BJ (cell line): ENCODE results near the gene SLC38A10. TPM values are rescaled to one million over a fixed set of nuclear protein-coding genes. Genes with fewer than 3 reads are reported as not detected.

Source experiments
- CTCF ChIA-PET: fragments of 350-600 bp; formaldehyde crosslinking; extraction: SDS; loops from one replicate; lab custom pipeline; 2021; ENCODE audit warnings: antibody characterized with exemption, inconsistent platforms; lab: Yijun Ruan, JAX
- POLR2A ChIA-PET: fragments of 300-600 bp; sonication (Branson Sonifier 250); formaldehyde crosslinking; extraction: SDS; loops from one replicate; lab custom pipeline; 2021; ENCODE audit warnings: antibody characterized with exemption; lab: Charles Lee
- DNase-seq: peaks from one replicate; pipeline ENCODE4 v3.0.0-alpha.2; 2011; ENCODE audit warnings: low read depth
- H3K27me3 ChIP-seq: 2 replicates; pipeline ENCODE4 v1.6.0; 2011; ENCODE audit warnings: low read length; ENCODE audit not compliant: control insufficient read depth, insufficient read depth
- H3K36me3 ChIP-seq: 2 replicates; pipeline ENCODE4 v1.5.1; 2011; ENCODE audit warnings: low read length; ENCODE audit not compliant: control insufficient read depth, insufficient read depth
- H3K4me3 ChIP-seq: 2 replicates; pipeline ENCODE4 v1.5.1; 2011; ENCODE audit warnings: low read depth, mild to moderate bottlenecking, control low read depth, low read length
- CTCF ChIP-seq: IDR thresholded peaks from 2 replicates; pipeline ENCODE4 v1.5.1; 2011; ENCODE audit warnings: low read depth, mild to moderate bottlenecking, control low read depth, inconsistent platforms, low read length, moderate library complexity; ENCODE audit not compliant: insufficient read depth
- polyA plus RNA-seq: library from polyadenylated mRNA; depleted of rRNA; stranded (reverse); fragments of >200 nt; gene quantifications from 2 replicates; pipeline ENCODE4 v1.2.3, GENCODE V29; 2011

SLC38A10 gene
- polyA plus RNA-seq, 1 experiment, result 55.4 TPM

- ChIA-PET CTCF (interaction anchor here (1.1 to 1.3 kb wide), 3 partner anchors 34 to 97 kb away, joined by 3 to 4 read pairs (median 3); no protein-coding TSS in a partner anchor), POLR2A (interaction anchor here (0.6 kb wide), 1 partner anchor 408 kb away, joined by 3 read pairs; no protein-coding TSS in a partner anchor)
- no peaks in the 10 kb centered on the region for H3K27me3 ChIP-seq
- no peak for DNase-seq
- no peak for TF ChIP-seq CTCF
- H3K4me3 ChIP-seq, result no peak overlapping the region
- peaks cover 19% of the 10 kb centered on the region for H3K36me3 ChIP-seq
Measured at GRCh38 chr17:81241203-81241602, 53.9 kb downstream of the SLC38A10 start.

- ChIA-PET CTCF (interaction anchor here (1.0 to 2.0 kb wide), 5 partner anchors 18 to 98 kb away, joined by 3 to 7 read pairs (median 3); partner anchors contain the start of gene CEP131), POLR2A (interaction anchor here (0.6 kb wide), 1 partner anchor 407 kb away, joined by 3 read pairs; no protein-coding TSS in a partner anchor)
- Histone ChIP-seq H3K36me3 (peaks cover 19% of the 10 kb centered on the region), H3K4me3 (no peak overlapping the region), H3K27me3 (no peaks in the 10 kb centered on the region)
- no peak for DNase-seq
- TF ChIP-seq CTCF, result no peak
Measured at GRCh38 chr17:81240761-81241160, 54.3 kb downstream of the SLC38A10 start.

- Histone ChIP-seq H3K36me3 (peaks cover 14% of the 10 kb centered on the region), H3K27me3 (no peaks in the 10 kb centered on the region), H3K4me3 (peak overlapping the region; percentile 88)
- ChIA-PET POLR2A (no interaction called here), CTCF (interaction anchor here (0.9 to 2.7 kb wide), 8 partner anchors 13 to 245 kb away, joined by 3 to 7 read pairs (median 3); partner anchors contain the start of gene CEP131)
- no peak for TF ChIP-seq CTCF
- no peak for DNase-seq
Measured at GRCh38 chr17:81239714-81240555, 55.2 kb downstream of the SLC38A10 start.

GRCh38 chr17:81238815-81239713, 56.0 kb downstream of the SLC38A10 start, which contains the start of the genes NDUFAF8 and TEPSIN:
TSS of gene NDUFAF8 (plus strand) at chr17:81239318. CDS start at chr17:81239364, 46 bp downstream.
TSS of gene TEPSIN (minus strand) at chr17:81239055. CDS start at chr17:81239033, 22 bp downstream.
- Histone ChIP-seq H3K4me3 (peak within 1 kb of the TSS; percentile 96), H3K36me3 (peaks cover 14% of the 10 kb centered on the region), H3K27me3 (no peaks in the 10 kb centered on the region)
- ChIA-PET POLR2A (interaction anchor here (0.6 to 0.8 kb wide), 2 partner anchors 9 to 267 kb away, joined by 3 to 7 read pairs; no protein-coding TSS in a partner anchor), CTCF (interaction anchor here (0.9 to 2.7 kb wide), 6 partner anchors 14 to 246 kb away, joined by 3 to 7 read pairs (median 4); no protein-coding TSS in a partner anchor)
- peak; percentile 99 for DNase-seq
- no peak for TF ChIP-seq CTCF
